NCI-H2196 treated with DMSO at 0.1 percent for 48 hours (cell line): ENCODE results near the gene NSD1.
"Not testable (repeated sequence)": the region's sequence is repeated elsewhere in the genome, so short reads cannot be mapped to it uniquely, and the experiment has no call there.

Source experiments
- DNase-seq: peaks from one replicate; lab custom pipeline; 2025; ENCODE audit not compliant: unreplicated experiment; lab: John Stamatoyannopoulos, UW

NSD1 gene

GRCh38 chr5:177226860-177227259, 93.3 kb downstream of the NSD1 start:
- no peak for DNase-seq

- DNase-seq: no peak
Measured at GRCh38 chr5:177228751-177229150, 95.2 kb downstream of the NSD1 start.

GRCh38 chr5:177230660-177231059, 97.1 kb downstream of the NSD1 start:
- no peak for DNase-seq

GRCh38 chr5:177231479-177232250, 98.1 kb downstream of the NSD1 start:
- DNase-seq: no peak

DNA sequence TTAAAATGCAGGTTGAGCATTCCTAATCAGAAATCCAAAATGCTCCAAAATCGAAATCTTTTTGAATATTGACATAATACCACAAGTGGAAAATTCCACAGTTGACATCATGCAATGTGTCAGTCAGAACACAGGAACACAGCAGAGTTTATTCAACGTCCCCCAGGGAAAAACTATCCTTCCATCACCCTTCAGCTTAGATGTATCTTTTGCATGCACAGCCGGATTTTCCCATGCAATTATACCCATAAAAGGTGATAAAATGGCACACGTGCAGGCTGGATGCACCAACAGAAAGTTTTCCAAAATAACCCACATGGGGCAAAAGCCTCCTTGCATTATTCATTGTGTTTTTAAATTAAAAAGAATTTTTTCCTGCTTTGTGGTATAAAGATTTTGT, 98.8 kb downstream of the NSD1 start:
- no peak for DNase-seq

- no peak for DNase-seq
Measured at GRCh38 chr5:177232761-177233160, 99.2 kb downstream of the NSD1 start.

- DNase-seq: no peak
Measured at GRCh38 chr5:177233206-177233605, 99.6 kb downstream of the NSD1 start.

- DNase-seq: no peak
Measured at GRCh38 chr5:177233802-177234201, 100.2 kb downstream of the NSD1 start.

GRCh38 chr5:177234841-177235240, 101.3 kb downstream of the NSD1 start:
- no peak for DNase-seq

GRCh38 chr5:177241768-177242167, 108.2 kb downstream of the NSD1 start:
- DNase-seq: no peak

DNA sequence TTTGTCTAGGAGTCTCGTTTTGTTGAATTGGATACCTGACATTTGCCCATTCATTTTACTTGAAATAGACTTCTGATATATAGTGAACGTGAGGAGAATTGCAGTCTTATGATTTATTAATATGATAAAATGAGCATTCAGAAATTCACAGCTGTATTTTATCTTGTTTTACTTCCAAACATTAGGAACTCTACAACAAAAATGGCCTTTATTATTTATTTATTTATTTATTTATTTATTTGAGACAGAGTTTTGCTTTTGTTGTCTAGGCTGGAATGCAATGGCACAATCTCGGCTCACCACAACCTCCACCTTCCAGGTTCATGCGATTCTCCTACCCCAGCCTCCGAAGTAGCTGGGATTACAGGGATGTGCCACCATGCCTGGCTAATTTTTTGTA, 108.7 kb downstream of the NSD1 start:
- DNase-seq: no peak

GRCh38 chr5:177249761-177250537, 116.4 kb downstream of the NSD1 start:
- no peak for DNase-seq

DNA sequence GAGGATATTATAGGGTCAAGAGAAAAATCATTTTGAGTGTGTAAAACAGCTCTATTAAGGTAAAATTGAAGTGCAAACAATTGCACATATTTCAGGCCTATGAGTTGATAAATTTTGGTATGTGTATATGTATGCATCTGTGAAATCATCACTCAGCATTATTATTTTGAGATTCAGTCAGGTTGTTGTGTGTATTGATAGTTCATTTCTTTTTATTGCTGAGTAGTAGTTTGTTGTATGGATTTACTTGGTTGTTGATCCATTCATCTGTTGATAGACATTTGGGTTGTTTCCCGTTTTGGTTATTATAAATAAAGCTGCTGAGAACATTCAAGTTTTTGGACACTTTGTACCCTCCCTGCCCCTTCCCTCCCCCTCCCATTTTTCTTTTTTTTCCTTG, 119.7 kb downstream of the NSD1 start:
- no peak for DNase-seq

DNA sequence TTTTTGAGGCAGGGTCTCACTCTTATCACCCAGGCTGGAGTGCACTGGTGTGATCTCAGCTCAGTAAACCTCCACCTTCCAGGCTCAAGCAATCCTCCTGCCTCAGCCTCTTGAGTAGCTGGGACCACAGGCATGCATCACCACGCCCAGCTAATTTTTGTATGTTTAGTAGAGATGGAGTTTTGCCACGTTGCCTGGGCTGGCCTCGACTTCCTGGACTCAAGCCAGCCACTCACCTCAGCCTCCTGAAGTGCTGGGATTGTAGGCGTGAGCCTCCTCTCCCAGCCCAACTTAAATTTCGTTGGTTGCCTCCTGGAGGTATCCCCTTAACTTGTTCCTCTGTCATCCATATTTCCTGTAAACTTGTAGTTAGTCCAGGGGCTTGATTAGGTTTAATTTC, 122.7 kb downstream of the NSD1 start:
- no peak for DNase-seq

DNA sequence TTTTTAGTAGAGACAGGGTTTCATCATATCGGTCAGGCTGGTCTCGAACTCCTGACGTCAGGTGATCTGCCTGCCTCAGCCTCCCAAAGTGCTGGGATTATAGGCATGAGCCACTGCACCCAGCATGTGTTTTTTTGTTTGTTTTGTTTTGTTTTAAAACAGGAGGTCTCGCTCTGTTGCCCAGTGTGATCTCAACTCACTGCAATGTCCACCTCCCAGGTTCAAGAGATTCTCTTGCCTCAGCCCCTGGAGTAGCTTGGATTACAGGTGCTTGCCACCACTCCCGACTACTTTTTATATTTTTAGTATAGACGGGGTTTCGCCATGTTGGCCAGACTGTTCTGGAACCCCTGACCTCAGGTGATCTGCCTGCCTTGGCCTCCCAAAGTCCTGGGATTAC, 125.1 kb downstream of the NSD1 start:
- not testable (repeated sequence) for DNase-seq

DNA sequence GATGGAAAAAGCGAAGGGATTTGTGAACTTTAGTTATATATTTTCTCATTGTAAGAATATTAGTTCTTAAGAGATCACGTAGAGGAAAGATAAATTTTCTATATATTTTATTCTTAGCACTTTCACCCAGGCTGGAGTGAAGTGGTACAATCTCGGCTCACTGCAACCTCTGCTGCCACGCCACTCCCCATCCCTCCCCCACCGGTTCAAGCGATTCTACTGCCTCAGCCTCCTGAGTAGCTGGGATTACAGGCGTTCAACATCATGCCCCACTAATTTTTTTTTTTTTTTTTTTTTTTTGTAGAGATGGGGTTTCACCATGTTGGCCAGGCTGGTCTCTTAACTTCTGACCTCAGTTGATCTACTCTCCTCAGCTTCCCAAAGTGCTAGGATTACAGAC, 127.4 kb downstream of the NSD1 start:
- no peak for DNase-seq

- no peak for DNase-seq
Measured at GRCh38 chr5:177261510-177261909, 127.9 kb downstream of the NSD1 start.

DNA sequence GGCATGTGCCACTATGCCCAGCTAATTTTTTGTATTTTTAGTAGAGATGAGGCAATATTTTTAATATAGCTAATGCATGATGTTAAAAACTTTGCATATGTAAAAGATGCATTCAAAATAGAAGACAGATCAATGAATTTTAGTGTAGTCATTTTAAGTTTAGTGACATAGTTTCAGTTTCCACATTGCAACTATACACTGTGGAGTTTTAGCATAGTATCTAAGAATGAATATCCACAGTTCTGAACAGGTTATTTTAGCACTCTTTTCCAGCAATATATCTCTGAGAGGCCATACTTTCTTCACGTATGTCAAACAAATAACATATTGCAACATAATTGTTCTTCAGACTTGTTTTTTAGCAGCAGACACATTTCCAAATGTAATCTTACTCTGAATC, 130.6 kb downstream of the NSD1 start:
- DNase-seq: no peak

- no peak for DNase-seq
Measured at GRCh38 chr5:177265395-177265794, 131.8 kb downstream of the NSD1 start.

- no peak for DNase-seq
Measured at GRCh38 chr5:177269232-177269895, 135.8 kb downstream of the NSD1 start.

DNA sequence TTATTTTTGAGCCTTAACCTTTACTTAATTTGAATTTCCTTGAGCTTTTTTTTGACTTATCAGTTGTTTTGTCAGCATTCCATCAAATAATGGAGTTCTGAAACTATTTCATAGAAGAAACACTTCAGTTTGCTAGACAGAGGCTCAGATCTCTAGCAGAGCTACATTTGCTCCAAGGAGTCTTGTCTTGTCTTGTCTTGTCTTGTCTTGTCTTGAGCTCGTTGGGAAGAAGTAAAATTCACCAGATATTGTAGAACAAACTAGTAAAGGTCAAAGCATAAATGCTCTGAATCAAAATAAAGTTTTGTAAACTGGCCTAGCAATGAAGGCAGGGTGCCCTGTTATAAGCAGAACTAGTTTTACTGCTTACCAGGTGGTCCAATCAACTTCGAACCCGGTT, 136.4 kb downstream of the NSD1 start:
- no peak for DNase-seq

DNA sequence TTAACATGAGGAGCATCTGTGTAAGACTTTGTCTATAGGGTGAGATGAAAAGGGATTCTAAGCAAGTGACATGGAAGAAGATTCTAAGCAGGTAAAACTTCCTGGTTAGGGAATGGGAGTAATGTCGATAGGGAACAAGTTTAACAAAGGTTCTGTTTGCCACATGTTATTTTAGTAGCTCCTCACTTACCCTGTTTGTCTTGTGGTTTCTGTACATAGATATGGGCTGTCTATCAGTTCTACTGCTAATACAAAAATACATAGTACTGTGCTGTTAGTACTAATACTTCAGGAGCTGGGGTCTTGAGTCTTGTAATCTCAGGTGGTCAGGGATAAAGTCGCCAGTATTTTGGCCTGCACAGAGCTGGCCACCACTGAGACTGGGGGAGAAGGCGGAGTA, 137.1 kb downstream of the NSD1 start:
- no peak for DNase-seq
